ENCODE data around the gene PID1. TPM values are rescaled to one million over a fixed set of nuclear protein-coding genes. Genes with fewer than 3 reads are reported as not detected.

The PID1 gene
- total RNA-seq, 6 experiments from 2014 or later, result 28.5 to 95.4 (median 65.3) TPM

GRCh38 chr2:229170916-229171315 lies 100.2 kb downstream of the PID1 start:
- WGBS (ENCODE audit: insufficient coverage, low coverage, low lambda C conversion rate, missing lambda C conversion rate), result 49% methylated on average over 3 of the region's 3 CpGs
- DNase-seq (no peak), ATAC-seq (peak in 1 of 4 donors; percentile 41)
- intact Hi-C loops (cut with DNase I), result no loop called here
- no peaks in the 10 kb centered on the region for H3K27me3 ChIP-seq
- TF ChIP-seq CTCF (IDR thresholded peaks at IDR 0.05), result no peak
- TF ChIP-seq POLR2A (IDR thresholded peaks at IDR 0.05), result no peak
- H3K36me3 ChIP-seq, result no peaks in the 10 kb centered on the region
- no peak overlapping the region for H3K27ac ChIP-seq
- H3K4me3 ChIP-seq, result no peak overlapping the region
- peaks cover 0 to 32% (median 7%) of the 10 kb centered on the region in 4 donors for H3K4me1 ChIP-seq
- peaks cover 0 to 5% (median 0%) of the 10 kb centered on the region in 4 donors for H3K9me3 ChIP-seq

GRCh38 chr2:229170171-229170570 lies 100.9 kb downstream of the PID1 start:
- Histone ChIP-seq H3K36me3 (no peaks in the 10 kb centered on the region), H3K27me3 (no peaks in the 10 kb centered on the region), H3K9me3 (peaks cover 0 to 5% (median 0%) of the 10 kb centered on the region in 4 donors), H3K4me1 (peaks cover 0 to 38% (median 7%) of the 10 kb centered on the region in 4 donors), H3K27ac (no peak overlapping the region), H3K4me3 (no peak overlapping the region)
- WGBS (ENCODE audit: insufficient coverage, low coverage, low lambda C conversion rate, missing lambda C conversion rate), result 40% methylated on average over 2 of the region's 2 CpGs
- intact Hi-C loops (cut with DNase I), result no loop called here
- TF ChIP-seq POLR2A (IDR thresholded peaks at IDR 0.05) (no peak), CTCF (IDR thresholded peaks at IDR 0.05) (no peak)
- DNase-seq (no peak), ATAC-seq (no peak)

GRCh38 chr2:229169751-229170150 lies 101.3 kb downstream of the PID1 start:
- ATAC-seq, result peak; percentile 23 to 53 (median 44)
- no peak overlapping the region for H3K4me3 ChIP-seq
- WGBS (ENCODE audit: insufficient coverage, low coverage, low lambda C conversion rate, missing lambda C conversion rate), result 7% methylated on average over 4 of the region's 6 CpGs
- H3K9me3 ChIP-seq, result peaks cover 0 to 5% (median 0%) of the 10 kb centered on the region in 4 donors
- no peaks in the 10 kb centered on the region for H3K36me3 ChIP-seq
- peak overlapping the region in 1 of 3 donors; percentile 26 for H3K27ac ChIP-seq
- peaks cover 0 to 42% (median 7%) of the 10 kb centered on the region in 4 donors for H3K4me1 ChIP-seq
- DNase-seq, result no peak
- no peak for TF ChIP-seq POLR2A (IDR thresholded peaks at IDR 0.05)
- intact Hi-C loops (cut with DNase I), result no loop called here
- no peaks in the 10 kb centered on the region for H3K27me3 ChIP-seq

- no peak for TF ChIP-seq POLR2A (IDR thresholded peaks at IDR 0.05)
- Histone ChIP-seq H3K4me1 (peaks cover 0 to 74% (median 18%) of the 10 kb centered on the region in 4 donors), H3K27ac (peak overlapping the region; percentile 44 to 83 (median 65)), H3K4me3 (no peak overlapping the region), H3K9me3 (no peaks in the 10 kb centered on the region), H3K36me3 (no peaks in the 10 kb centered on the region), H3K27me3 (no peaks in the 10 kb centered on the region)
- intact Hi-C loops (cut with DNase I), result no loop called here
- WGBS (ENCODE audit: insufficient coverage, low coverage, low lambda C conversion rate, missing lambda C conversion rate), result 30% methylated on average over 2 of the region's 2 CpGs
- ATAC-seq, result peak; percentile 48 to 61 (median 56)
- DNase-seq, result peak in 1 of 3 donors; percentile 60
These were observed 106.4 kb downstream of the PID1 start for GRCh38 chr2:229164545-229165249.

GRCh38 chr2:229163893-229164292 lies 107.2 kb downstream of the PID1 start:
- ATAC-seq (peak; percentile 55 to 66 (median 58)), DNase-seq (peak in 2 of 3 donors; percentile 62 to 82)
- intact Hi-C loops (cut with DNase I), result no loop called here
- 15% methylated on average over 2 of the region's 2 CpGs for WGBS (ENCODE audit: insufficient coverage, low coverage, low lambda C conversion rate, missing lambda C conversion rate)
- Histone ChIP-seq H3K27me3 (no peaks in the 10 kb centered on the region), H3K36me3 (no peaks in the 10 kb centered on the region), H3K4me1 (peaks cover 0 to 74% (median 21%) of the 10 kb centered on the region in 4 donors), H3K27ac (peak overlapping the region; percentile 44 to 83 (median 65)), H3K4me3 (no peak overlapping the region), H3K9me3 (no peaks in the 10 kb centered on the region)
- no peak for TF ChIP-seq CTCF (IDR thresholded peaks at IDR 0.05)
- TF ChIP-seq POLR2A (IDR thresholded peaks at IDR 0.05), result no peak

Measured in right lobe of liver (tissue), 6 donors.